Stimulated activated CD4-positive, alpha-beta T cell treated with anti-CD3 and anti-CD28 coated beads, Interleukin-4, amount 100 ng/mL, for 4 hours (primary cell): ENCODE results near the gene C19orf47.

Source experiments
- DNase-seq, 2 experiments: peaks; one replicate each; pipeline ENCODE4 v3.0.0-alpha.2; 2020

The C19orf47 gene, protein sequence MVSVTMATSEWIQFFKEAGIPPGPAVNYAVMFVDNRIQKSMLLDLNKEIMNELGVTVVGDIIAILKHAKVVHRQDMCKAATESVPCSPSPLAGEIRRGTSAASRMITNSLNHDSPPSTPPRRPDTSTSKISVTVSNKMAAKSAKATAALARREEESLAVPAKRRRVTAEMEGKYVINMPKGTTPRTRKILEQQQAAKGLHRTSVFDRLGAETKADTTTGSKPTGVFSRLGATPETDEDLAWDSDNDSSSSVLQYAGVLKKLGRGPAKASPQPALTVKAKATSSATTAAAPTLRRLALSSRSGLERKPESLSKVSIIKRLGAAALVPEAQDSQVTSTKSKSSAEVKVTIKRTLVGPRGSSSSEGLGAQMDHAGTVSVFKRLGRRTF

DNA sequence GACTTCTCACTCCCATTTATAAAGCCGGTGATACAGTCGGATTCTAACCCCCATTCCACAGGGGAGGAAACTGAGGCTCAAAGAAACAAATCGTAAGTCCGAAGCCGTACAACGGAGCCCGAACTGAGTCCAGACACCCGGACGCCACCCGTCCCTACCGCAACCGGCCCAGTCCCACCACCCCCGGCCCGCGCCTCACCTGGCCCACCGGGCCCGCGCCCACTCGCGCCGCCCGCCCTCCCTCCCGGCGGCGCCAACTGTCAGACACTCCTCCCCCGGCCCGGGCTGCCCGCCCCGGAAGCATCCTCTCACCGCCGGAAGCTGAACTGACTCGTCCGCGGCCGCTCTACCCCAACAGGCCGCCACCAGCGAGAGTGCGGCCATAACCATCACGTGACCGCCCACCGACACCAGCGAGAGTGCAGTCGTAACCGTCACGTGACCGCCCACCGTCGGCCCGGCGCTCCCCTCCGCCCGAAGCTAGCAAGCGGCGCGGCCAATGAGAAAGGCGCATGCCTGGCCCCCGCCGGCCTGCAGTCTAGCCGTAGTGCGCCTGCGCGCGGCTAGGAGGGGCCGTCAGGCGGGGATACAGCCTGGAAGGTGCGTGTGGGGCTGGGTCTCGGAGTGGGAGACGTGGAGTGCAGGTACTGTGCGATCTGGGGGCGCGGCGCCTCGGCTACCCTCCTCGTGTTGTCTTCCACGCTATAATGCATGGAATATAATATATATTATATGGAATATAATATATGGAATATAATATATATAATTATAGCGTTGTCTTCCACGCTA is at the start of gene C19orf47, which contains the start of gene PLD3:
C19orf47 (minus strand) TSS at position 273 of the 789 bp plus-strand sequence. CDS start 6,540 bp downstream, outside the sequence.
PLD3 (plus strand) TSS at position 571 of the 789 bp plus-strand sequence. CDS start 17,789 bp downstream, outside the sequence.
- DNase-seq, result peak; percentile 96 to 99

DNA sequence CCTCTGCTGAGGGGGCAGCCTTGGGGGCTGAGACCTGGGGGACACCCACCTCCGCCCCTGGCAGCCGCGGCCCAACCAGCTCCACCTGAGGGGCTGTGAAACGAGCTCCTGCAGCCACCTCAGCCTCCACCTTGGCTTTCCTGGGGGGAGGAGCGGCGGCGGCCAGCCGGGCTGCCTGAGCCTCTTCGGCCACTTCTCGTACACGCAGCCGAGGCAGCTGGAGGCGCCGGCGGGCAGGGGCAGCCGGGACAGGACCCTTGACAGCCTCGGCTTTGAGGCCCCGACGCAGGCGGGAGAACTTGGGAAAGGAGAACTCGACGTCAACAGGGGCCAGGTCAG is 49.3 kb upstream of the C19orf47 start:
- no peak for DNase-seq

DNA sequence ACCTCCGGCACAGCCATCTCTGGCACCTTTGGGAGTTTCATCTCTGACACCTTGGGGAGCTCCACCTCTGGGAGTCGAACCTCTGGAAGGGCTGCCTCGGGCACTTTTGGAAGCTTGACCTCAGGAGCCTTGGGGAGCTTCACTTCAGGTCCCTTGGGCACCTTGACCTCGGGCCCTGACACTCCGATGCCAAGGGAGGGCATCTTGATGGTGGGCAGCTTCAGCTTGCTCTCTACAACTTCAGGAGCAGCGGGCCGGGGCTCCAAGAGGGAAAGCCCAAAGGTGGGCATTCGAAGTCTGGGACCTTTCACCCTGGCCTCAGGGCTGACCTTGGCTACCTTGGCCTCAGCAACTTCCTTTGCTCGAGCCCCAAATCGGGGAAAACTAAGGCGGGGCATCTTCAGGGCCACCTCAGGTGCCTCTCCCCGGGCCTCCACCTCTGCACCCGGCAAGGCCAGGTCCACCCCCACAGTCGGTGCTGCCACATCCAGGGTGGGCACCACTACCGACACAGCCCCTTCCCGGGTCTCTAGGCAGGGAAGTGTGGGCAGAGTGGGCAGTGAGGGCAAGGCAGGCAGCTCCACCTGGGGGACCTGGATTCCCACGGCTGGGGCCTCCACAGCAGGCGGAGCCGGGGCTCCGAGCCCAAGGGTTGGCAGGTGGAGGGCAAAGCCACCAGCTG is 48.8 kb upstream of the C19orf47 start:
- DNase-seq, result no peak

DNA sequence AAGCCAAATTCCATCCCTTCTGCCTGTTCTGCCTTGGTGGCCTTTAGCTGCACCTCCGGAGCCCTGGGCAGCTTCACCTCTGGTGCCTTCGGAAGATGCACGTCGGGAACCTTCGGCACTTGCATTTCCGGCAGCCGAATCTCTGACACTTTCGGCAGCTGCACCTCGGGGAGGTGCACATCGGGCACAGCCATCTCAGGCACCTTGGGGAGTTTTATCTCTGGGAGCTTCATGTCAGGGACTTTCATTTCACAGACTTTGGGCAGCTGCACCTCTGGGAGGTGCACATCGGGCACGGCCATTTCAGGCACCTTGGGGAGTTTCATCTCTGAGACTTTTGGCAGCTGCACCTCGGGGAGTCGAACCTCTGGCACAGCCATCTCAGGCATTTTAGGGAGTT is 47.8 kb upstream of the C19orf47 start:
- no peak for DNase-seq

DNA sequence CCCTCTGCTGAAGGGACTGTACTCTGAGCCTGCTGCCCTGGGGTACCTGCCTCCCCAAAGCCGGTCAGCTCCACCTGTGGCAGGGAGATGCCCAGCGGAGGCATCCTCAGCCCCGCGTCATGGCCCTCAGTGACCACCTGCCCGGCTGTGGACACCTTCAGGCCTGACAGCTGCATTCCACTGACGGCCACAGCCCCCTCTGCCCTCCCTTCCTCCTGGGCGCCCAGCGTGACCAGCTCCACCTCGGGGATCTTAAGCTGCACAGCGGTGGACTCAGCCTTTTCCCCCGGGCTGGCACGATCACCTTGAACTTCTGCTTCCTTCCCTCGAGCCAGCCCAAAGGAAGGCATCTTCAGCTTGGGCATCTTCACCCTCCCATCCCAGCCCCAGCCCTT is 46.6 kb upstream of the C19orf47 start:
- DNase-seq, result no peak

DNA sequence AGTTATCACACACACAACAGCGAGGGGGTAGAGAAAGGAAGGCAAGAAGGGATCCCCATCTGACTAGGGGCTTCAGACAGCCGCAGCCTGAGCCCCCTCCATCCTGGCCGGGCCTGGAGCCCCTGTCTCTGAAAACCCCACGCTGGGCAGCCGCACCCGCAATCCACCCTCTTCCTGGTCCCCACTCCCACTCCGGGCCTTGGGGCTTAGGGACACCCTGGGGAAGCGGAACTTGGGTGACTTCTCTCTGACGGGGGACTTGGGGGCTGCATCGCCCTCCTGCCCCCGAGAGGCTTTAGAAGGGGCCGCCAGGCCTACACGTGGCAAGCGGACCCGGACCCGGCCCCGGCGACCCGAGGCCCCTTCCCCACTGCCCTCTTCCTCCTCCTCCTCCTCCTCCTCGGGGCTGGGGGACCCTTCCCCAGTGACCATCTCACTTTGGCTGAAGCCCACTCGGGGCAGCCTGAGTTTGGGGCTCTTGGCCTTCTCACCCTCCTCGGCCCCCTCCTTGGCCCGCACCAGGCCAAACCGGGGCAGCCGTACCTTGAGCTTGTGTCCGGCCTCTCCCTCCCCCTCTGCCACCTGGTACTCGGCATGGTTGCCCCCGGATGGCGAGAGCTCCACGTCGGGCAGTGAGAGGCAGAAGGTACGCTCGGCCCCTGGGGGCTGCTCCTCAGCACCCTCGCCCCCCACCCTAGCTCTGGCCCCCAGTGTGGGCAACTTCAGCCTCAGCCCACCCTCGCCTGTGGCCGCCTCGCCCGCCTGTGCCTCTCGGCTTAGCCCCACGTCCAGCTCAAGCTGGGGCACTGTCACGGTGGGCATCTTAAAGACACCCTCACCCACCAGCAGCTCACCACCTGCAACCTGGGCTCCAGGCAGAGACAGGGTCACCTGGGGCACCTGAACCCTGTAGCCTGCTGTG is 46.0 kb upstream of the C19orf47 start:
- no peak for DNase-seq

DNA sequence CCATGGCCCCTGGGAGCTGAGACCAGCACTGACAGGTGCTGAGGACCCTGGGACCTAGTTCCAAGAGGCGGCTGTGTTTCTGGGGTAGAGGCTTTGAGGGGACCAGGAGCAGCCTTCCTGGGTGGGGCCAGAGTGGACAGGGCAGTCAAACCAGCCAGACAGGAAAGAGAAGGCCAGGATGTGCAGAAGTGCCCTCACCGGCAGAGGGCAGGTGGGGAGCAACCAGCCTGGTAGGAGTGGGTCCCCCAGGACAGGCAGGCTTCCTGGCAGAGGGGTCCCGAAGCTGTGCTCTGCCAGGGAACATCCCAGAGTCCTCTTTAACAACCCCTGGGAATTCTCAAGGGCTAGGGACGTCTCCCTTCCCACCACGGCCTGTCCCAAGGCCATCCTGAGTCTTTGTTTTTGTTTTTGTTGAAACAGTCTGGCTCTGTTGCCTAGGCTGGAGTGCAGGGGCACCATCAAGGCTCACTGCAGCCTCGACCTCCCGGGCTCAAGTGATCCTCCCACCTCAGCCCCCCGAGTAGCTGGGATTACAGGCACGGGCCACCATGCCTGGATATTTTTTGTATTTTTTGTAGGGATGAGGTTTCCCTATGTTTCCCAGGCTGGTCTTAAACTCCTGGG is 44.8 kb upstream of the C19orf47 start:
- DNase-seq, result no peak

DNA sequence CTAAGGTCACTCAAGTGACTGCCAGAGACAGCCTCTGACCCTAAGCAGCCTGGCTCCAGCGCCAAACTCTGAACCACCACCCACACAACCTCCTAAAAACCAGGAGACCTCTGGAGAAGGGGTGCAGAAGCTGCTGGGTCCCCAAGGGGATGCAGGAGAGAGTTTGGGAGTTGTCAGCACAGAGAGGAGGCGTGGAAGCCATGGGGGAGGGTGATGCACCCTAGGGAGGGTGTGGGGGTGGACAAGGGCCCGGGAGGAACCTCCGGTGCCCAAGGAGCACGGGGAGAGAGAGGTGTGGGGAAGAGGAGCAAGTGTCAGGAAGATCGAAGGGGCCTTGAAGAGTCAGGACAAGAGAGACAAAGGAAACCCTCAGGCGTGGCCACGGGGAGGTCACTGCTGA is 43.9 kb upstream of the C19orf47 start:
- no peak for DNase-seq

DNA sequence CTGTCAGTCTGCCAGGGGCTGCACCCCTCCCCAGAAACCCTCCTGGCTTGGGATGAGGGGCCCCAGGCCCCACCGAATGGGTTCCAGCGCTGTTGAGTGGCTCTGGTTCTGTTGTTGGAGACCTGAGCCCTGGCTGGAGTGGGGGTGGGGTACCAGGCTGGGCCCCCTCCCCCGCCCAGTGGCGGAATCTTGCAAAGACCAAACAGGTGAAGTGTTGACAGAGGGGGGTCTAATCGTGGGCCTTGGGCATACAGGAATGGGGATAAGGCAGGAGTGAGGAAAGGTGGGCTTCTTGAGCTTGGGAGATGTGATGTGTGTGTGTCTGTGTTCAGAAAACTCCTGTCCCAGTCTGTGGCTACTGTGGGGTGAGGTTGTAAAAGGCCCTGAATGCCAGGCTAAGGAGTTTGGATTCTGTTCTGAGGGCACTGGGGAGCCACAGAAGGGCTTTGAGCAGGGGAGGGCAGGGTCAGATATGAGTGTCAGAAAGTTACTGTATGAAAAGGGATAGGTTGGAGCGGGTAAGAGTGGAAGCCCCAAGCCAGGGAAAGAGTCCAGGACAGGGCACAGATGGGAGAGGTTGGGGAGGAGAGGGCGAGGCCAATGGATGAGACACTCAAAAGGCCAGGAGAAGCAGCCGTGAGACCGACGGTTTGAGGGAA is 42.0 kb upstream of the C19orf47 start, which contains the start of gene HIPK4:
HIPK4 (minus strand) TSS at position 98 of the 659 bp plus-strand sequence. CDS start 279 bp downstream, outside the sequence.
- DNase-seq, result no peak

DNA sequence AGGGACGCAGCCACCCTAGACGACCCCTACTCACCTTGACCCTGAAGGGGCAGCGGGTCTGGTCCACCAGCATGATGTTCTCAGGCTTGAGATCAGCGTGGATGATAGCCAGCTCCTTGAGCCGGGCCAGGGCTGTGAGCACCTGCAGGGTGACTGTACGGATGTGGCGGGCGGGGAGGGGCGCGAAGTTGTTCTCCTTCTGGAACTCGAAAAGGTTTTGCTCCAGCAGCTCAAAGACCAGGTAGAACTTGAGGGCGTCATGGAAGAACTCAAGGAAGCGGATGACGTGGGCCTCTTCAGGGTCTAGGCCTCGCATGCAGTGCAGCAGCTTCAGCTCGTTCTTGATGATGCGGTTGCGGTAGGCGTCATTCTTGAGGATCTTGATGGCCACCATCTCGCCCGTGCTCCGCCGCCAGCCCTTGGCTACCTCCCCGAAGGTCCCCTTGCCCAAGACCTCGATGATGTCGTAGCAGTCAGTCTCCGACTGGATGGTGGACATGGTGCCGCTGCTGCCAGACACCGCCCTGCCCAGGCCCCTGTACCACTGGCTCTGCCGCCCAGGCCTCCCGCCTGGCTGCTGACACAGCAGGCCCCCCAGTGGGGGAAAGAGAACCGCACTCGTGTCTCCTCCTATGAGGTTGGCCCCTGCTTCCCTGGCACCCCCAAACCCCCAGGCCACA is 41.3 kb upstream of the C19orf47 start:
- DNase-seq, result no peak

DNA sequence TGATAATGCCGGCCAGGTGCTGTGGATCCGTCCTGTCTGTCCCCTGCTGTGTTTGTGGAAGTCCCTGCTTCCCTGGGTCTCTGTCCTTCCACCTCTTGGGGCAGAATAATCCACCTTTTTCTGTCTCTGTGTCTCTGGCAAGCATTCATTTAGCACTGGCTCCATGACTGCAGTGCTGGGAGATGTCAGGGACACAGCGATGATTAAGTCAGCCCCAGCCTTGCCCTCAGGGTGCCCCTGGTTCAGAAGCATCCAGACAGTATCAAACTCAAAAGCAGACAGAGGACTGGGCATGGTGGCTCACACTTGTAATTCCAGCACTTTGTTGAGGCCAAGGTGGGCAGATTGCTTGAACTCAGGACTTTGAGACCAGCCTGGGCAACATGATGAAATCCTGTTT is 40.3 kb upstream of the C19orf47 start:
- DNase-seq, result no peak

DNA sequence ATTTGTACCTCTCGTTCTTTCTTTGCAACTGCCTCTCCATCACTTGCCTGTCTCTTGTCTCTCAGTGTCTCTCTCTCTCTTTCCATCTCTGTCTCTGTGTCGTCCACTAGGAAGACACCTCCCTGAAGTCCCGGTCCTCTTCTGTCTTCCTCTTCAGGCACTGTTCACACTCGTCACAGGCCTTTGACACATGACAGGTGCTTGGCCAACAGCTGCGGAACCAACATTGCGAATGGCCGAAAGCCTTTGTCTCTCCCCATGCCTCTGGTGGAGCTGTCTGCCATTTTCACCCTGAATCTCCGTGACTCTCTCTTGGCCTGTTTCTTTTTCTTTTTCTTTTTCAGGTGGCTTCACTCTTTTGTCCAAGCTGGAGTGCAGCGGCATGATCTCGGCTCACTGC is 39.0 kb upstream of the C19orf47 start:
- DNase-seq, result no peak

DNA sequence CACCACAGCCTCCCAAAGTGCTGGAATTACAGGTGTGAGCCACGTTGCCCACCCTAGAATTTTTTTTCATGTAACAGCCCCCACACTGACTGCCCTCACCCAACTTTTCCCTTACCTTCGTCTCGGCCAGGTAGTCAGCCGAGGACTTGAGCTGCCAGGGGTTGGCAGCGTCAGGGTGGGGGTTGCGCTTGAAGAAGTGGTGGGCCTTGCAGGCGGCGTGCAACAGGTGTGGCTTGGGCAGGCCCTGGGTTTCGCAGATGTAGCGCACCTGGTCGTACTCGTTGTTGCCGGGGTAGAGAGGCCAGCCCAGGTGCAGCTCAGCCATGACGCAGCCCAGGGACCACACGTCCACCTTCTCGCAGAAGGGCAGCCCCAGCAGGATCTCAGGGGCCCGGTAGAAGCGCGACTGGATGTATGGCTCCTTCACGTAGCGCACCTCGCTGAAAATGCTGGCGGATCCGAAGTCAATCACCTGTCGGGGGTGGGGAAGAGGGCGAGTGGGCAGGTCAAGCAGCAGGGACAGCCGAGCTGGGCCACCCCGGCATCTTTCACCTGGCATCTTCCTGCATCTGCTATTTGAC is 35.6 kb upstream of the C19orf47 start:
- no peak for DNase-seq

DNA sequence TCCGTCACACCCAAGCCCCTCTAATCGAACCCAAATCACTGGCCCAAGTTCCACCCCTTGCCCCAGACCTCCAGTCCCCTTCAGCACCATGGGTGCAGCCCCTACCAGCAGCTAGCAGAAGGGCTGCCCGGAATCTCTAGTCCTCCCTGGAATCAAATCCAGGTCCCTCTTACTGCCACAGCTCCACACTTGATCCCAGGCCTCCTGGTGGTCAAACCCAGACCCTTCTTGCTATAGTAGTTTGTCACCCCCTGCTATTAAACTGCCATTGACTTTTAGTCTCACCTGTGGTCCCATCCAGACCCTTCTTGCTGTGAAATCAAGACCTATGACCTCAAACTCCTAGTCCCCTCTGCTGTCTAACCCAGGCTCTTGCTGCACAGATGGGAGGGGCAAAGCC is 33.1 kb upstream of the C19orf47 start:
- DNase-seq, result no peak

DNA sequence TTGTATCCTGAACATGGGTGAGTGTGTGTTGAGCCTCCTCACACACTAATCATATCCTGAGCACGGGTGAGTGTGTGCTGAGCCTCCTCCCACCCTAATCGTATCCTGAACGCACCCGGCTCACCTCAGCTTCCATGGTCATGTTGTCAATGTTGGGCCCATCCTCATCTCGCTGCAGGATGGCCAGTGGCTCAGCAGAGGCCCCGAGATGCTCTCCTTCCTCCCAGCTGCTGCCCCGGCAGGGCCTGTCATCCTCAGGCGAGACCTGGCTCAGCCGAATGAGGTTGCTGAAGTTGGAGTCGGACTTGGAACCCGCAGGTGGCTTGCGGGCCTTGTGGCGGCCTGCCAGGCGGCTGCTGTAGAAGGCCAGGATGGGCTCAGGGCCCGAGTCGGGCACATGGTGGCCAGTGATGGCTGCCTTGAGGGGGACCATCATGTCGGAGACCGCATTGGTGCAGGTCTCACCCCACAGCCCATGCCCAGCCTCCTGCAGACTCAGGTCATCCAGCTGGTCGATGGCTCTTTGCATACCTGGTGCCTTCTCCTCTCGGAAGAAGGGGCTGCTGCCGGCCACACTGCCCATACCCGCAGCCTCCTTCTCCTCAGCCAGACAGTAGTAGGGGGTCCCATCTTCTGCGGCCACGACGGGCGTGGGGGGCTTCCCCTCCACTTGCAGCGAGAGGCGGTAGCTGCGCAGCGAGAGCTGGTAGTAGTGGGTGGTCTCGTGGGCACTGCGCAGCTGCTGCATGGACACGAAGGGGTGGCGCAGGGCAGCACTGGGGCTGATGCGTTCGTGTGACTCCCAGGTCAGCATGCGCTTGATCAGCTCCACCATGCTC is 32.2 kb upstream of the C19orf47 start:
- DNase-seq, result no peak

DNA sequence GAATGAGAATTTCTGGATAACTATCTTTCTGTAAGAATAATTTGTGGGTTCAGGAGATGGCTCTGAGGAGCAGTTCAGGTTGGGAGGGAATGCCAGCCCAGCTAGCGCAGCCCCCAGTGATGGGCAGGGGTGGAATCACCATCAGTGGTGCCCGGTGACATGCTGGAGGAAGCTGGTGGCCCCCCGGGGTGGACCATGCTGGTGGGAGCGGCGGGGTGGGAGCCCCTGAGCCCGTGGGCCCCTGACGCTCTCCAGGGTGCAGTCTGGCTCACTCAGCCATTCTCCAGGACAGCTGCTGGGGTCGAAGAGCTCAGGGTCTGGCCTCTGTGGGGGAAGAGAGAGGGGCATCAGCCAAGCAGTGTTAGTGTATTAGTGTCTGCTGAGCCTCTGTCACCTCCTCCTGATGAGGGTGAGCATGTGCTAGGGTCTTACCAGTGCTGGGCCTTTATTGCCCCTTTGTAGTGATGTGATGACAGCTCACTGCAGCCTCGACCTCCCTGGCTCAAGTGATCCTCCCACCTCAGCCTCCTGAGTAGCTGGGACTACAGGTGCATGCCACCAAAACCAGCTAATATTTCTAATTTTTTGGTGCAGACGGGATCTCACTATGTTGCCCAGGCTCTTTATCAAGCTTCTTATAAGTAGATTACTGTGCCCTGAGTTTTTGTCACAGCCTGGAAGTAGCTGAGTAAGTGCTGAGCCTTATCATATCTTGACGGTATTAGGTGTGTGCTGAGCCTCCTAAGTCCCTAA is 31.4 kb upstream of the C19orf47 start:
- no peak for DNase-seq

DNA sequence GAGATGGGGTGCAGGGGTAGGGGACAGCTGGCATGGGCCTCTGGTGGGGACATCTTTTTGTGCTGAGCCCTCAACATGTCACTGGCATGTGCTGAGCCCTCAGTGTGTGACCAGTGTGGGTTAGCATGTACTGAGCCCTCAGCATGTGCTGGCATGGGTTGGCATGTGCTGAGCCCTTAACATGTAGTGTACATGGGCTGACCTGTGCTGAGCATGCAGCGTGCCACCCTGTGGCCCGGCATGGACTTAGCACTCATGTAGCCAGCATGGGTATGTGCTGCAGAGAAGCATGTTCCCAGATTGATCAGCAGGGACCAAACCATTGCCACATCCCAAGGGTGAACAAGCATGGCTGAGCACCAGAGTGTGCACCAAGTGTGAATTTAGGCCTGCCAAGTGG is 30.3 kb upstream of the C19orf47 start:
- DNase-seq, result no peak

DNA sequence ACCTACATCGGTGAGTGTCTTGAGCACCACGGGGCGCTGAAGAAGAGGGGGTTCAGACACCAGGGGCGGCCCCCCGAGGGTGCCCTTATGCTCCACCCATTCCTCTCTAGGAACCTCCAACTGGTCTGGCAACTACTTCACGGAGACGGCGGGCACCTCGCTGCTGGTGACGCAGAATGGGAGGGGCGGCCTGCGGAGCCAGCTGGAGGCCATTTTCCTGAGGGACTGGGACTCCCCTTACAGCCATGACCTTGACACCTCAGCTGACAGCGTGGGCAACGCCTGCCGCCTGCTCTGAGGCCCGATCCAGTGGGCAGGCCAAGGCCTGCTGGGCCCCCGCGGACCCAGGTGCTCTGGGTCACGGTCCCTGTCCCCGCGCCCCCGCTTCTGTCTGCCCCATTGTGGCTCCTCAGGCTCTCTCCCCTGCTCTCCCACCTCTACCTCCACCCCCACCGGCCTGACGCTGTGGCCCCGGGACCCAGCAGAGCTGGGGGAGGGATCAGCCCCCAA is 29.7 kb upstream of the C19orf47 start:
- DNase-seq, result no peak
